Psoas muscle (tissue), 8 donors: ENCODE data around the gene FUS. TPM values are rescaled to one million over a fixed set of nuclear protein-coding genes. Genes with fewer than 3 reads are reported as not detected.

Experiments used
- ATAC-seq, 4 donors: fragments of 200-7000 bp; cut with Tn5 transposase; one replicate each; pipeline ENCODE4 v1.9.1; 2020; ENCODE audit warnings: moderate library complexity in 3 of 4, mild to moderate bottlenecking in 2 of 4
- DNase-seq, 2 donors: peaks; one replicate each; pipeline ENCODE4 v3.0.0-alpha.2; 2020
- H3K27ac ChIP-seq: fragments of 200-600 bp; one replicate; pipeline ENCODE4 v1.8.0; 2022
- H3K27me3 ChIP-seq, 3 donors: fragments of 200-600 bp in 1 of 3; one replicate each; pipeline versions ENCODE4 v1.6.1 to v1.8.0; 2013 to 2022; ENCODE audit warnings: low read length in 2 of 3, mild to moderate bottlenecking in 2 of 3, moderate library complexity in 1 of 3; ENCODE audit not compliant: insufficient read depth in 3 of 3
- H3K36me3 ChIP-seq, 2 donors: fragments of 200-600 bp in 1 of 2; one replicate each; pipeline versions ENCODE4 v1.6.1 to v1.8.0; 2013 to 2022; ENCODE audit warnings: low read depth in 1 of 2, mild to moderate bottlenecking in 1 of 2, moderate library complexity in 1 of 2; ENCODE audit not compliant: insufficient read depth in 1 of 2
- H3K4me1 ChIP-seq: fragments of 200-600 bp; one replicate; pipeline ENCODE4 v1.8.0; 2022
- H3K4me3 ChIP-seq: fragments of 200-600 bp; one replicate; pipeline ENCODE4 v1.8.0; 2022; ENCODE audit warnings: mild to moderate bottlenecking
- H3K9me3 ChIP-seq: fragments of 200-600 bp; one replicate; pipeline ENCODE4 v1.8.0; 2022
- WGBS, 3 donors: extraction: QIAGEN DNeasy Blood & Tissue Kit; methylation state at CpG; one replicate each; pipeline versions ENCODE4 v1.1.6 to v1.1.7; 2013; 5-methylcytosine and 5-hydroxymethylcytosine counted together
- intact Hi-C, 2 donors: fragments of 100-400 bp; cut with DNase I; formaldehyde crosslinking; loops; one replicate each; pipeline versions ENCODE4 v1.11.0 to v1.14.2; 2022
- polyA plus RNA-seq, 3 donors: library from polyadenylated mRNA; stranded (reverse); fragments of 200-250 nt; gene quantifications; one replicate each; pipeline ENCODE4 v1.2.3, GENCODE V29; 2013
- total RNA-seq, 4 donors: library from RNA; stranded (reverse); fragmentation: NEBNext Ultra II Directional in 2 of 4; extraction: Animal tissue kit (Norgen Biotek cat#: 25700) in 2 of 4; gene quantifications; one replicate each; pipeline versions ENCODE4 v1.2.1 to v1.2.4, GENCODE V29; 2021 to 2023
- TF ChIP-seq, protein P1 (sequence below): fragments of 200-600 bp; IDR thresholded peaks from one replicate; pipeline ENCODE4 v1.8.0; 2022; ENCODE audit warnings: antibody characterized with exemption
- donor health status: healthy with polysubstance abuse.
- donor health status: DM: no; HTN: no; CAD: no; lungs with moderate emphysema.
- donor health status: Bipolar disorder and iron deficiency.
- donor health status: healthy.
- donor health status: DM: yes; HTN: yes; CAD: no.
- donor health status: DM: no; HTN: no; CAD: no.
- donor health status: DM: no; HTN: no; CAD: no.
- donor health status: DM: yes; HTN: yes; CAD: no.

The FUS gene
- total and polyA plus RNA-seq, 7 donors, result 117 to 246 (median 159) TPM

DNA sequence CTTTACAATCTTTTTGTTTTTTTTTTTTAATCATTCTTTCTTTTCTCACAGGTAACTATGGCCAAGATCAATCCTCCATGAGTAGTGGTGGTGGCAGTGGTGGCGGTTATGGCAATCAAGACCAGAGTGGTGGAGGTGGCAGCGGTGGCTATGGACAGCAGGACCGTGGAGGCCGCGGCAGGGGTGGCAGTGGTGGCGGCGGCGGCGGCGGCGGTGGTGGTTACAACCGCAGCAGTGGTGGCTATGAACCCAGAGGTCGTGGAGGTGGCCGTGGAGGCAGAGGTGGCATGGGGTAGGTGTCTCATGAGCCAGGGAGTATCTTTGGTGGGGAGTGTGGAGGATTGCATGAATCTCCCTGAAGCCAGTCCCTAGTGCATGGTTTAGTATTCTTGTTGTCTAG, 4.9 kb downstream of the FUS start:
- TF ChIP-seq, protein P1, sequence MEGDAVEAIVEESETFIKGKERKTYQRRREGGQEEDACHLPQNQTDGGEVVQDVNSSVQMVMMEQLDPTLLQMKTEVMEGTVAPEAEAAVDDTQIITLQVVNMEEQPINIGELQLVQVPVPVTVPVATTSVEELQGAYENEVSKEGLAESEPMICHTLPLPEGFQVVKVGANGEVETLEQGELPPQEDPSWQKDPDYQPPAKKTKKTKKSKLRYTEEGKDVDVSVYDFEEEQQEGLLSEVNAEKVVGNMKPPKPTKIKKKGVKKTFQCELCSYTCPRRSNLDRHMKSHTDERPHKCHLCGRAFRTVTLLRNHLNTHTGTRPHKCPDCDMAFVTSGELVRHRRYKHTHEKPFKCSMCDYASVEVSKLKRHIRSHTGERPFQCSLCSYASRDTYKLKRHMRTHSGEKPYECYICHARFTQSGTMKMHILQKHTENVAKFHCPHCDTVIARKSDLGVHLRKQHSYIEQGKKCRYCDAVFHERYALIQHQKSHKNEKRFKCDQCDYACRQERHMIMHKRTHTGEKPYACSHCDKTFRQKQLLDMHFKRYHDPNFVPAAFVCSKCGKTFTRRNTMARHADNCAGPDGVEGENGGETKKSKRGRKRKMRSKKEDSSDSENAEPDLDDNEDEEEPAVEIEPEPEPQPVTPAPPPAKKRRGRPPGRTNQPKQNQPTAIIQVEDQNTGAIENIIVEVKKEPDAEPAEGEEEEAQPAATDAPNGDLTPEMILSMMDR, result no peak
- H3K9me3 ChIP-seq, result no peaks in the 10 kb centered on the region
- no peaks in the 10 kb centered on the region for H3K27me3 ChIP-seq
- intact Hi-C loops, result loop anchor here in 1 of 2 donors (5.0 kb wide), 1 partner anchor 32 kb away; the partner anchor contains the start of gene PYDC1
- DNase-seq, result no peak
- H3K4me1 ChIP-seq, result peaks cover 34% of the 10 kb centered on the region
- H3K4me3 ChIP-seq, result no peak overlapping the region
- WGBS, 3 donors, result 94 to 96% (median 95%) methylated on average over 14 of the region's 14 CpGs
- ATAC-seq, result no peak
- no peak overlapping the region for H3K27ac ChIP-seq
- peaks cover 42 to 76% of the 10 kb centered on the region in 2 donors for H3K36me3 ChIP-seq

DNA sequence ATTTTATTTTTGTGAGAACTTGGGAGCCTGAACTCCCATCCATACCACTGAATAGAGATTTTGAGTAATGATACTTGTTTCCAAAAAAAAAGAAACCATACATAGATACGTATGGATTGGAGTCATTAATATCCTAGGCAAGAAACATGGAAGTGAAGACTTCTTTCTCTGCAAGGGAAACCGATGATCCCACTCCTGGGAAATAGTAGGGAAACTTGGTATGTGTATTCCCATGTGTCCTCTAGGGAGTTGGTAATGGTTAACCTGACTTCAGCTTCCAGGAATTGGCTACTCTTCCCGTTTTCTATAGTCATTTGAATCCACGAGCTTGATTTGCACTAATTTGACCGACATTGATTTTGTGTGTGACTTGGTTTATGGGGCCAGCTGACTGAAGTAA, 5.4 kb downstream of the FUS start:
- no peak overlapping the region for H3K27ac ChIP-seq
- no peak for DNase-seq
- H3K4me1 ChIP-seq, result peaks cover 34% of the 10 kb centered on the region
- TF ChIP-seq, protein P1, result no peak
- H3K4me3 ChIP-seq, result no peak overlapping the region
- H3K27me3 ChIP-seq, result no peaks in the 10 kb centered on the region
- 65 to 67% (median 65%) methylated on average over 5 of the region's 5 CpGs for WGBS, 3 donors
- intact Hi-C loops, result no loop called here
- no peaks in the 10 kb centered on the region for H3K9me3 ChIP-seq
- ATAC-seq, result no peak
- peaks cover 44 to 80% of the 10 kb centered on the region in 2 donors for H3K36me3 ChIP-seq

DNA sequence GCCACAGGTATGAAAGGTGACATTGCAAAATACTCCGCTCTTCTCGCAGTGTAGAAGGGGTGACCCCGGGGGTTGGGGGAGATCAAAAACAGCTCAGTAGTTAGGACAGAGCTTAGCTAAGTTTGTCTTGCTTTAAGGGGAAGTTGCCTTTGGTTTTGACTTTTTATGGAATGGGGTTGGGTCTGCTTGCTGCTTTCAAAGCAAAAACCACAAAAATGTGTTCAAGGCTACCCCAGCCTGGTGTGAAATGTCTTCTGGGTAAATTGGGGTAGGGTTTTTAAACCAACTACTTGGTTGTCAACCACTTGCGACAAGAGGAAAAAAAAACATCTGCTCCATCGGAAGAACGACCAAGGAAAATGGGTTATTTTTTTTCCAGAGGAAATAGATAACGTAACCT, 6.2 kb downstream of the FUS start:
- WGBS, 3 donors, result 87 to 90% (median 88%) methylated on average over 7 of the region's 7 CpGs

DNA sequence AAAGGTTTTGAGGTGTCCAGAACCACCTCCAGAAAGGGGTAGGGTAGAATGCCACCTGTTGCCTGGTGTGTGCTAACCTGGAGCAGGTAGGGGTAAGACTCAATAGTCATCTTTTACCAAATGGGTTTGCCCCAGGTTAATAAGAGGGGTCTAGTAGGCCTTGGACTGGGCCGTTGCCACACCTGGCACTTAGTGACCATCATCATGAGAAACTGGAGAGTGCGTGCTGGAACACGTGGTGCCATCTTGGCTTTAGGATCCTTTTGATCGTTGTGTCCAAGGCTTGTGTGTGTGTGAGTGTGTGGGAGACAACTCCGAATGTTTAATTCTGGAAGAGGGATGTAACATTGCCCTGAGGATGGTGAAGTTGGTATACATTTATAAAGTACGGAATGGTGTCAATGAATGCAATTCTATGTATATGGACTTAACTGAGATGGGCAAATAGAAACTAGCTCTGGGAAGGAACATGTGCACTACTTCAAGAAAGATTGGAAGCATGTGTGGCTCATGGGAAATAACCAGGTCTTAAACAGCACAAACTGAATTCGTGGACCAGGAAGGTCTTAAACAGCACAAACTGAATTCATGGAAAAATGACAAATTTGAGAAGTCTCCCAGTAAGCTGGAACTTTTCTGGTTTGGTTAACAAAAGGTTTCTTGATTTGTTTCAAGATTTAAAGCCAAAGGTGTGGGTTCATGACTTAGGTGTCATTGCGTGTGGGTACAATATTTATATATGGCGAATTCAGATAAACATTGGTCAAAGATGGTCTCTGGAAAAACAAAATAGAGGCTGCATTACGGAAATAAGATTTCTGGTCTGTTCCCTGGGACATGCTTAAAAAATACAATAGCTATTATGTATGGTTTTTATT, 7.2 kb downstream of the FUS start:
- H3K27me3 ChIP-seq, result no peaks in the 10 kb centered on the region
- ATAC-seq (peak in 2 of 4 donors; percentile 23 to 25), DNase-seq (no peak)
- no peaks in the 10 kb centered on the region for H3K9me3 ChIP-seq
- WGBS, 3 donors, result 59 to 73% (median 67%) methylated on average over 10 of the region's 10 CpGs
- H3K36me3 ChIP-seq, result peaks cover 55 to 99% of the 10 kb centered on the region in 2 donors
- no peak overlapping the region for H3K27ac ChIP-seq
- intact Hi-C loops, result no loop called here
- TF ChIP-seq, protein P1, result no peak
- no peak overlapping the region for H3K4me3 ChIP-seq
- H3K4me1 ChIP-seq, result peaks cover 27% of the 10 kb centered on the region

More for the DNA sequence above, 6.2 kb downstream of the FUS start:
- H3K27ac ChIP-seq, result no peak overlapping the region
- DNase-seq, result no peak
- no peak overlapping the region for H3K4me3 ChIP-seq
- TF ChIP-seq, protein P1, result no peak
- H3K9me3 ChIP-seq, result no peaks in the 10 kb centered on the region
- peaks cover 34% of the 10 kb centered on the region for H3K4me1 ChIP-seq
- ATAC-seq, result no peak
- intact Hi-C loops, result no loop called here
- peaks cover 50 to 89% of the 10 kb centered on the region in 2 donors for H3K36me3 ChIP-seq
- H3K27me3 ChIP-seq, result no peaks in the 10 kb centered on the region
